Measurements from ENCODE around the gene IMPA2. TPM values are rescaled to one million over a fixed set of nuclear protein-coding genes. Genes with fewer than 3 reads are reported as not detected.

IMPA2 gene
- total and polyA plus RNA-seq, 2 of the 13 experiments (the other 11 are each of a cell fraction or from before 2014, with no cell fraction given) = 37.8 to 71.8 TPM

DNA sequence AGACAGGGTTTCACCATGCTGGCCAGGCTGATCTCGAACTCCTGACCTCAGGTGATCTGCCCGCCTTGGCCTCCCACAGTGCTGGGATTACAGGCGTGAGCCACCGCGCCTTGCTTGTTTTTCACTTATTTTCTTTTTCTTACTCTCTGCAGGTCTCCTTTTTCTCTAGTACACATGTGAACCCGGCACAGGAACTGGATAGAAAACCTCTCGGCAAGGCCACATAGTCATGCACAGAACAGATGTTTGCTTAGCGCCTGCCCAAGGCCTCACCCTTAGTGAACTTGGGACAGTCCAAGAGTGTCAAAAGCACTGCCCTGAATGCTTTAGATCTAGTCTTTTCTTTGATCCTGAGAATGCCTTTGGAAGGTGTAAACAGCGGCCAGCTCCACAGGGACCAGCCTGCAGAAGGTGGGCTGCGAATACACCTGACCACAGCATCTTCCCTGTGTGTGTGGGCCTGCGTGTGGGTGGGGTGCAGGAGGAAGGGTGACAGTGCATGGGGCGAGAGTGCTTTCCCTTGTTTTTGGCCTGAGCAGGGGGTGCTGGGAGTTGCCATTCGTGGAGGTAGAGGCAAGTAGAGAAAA lies 27.0 kb downstream of the IMPA2 start (continued):
- no peak for TF ChIP-seq ATF7 (IDR thresholded peaks at IDR 0.05)
- peak; percentile 26; the same call in 1 of the 2 replicates for TF ChIP-seq ATF7 (CRISPR knock-in tag; IDR thresholded peaks at IDR 0.05)
- no peak for TF ChIP-seq ZNF773 (CRISPR knock-in tag; IDR thresholded peaks at IDR 0.05; ENCODE audit: borderline replicate concordance)
- no peak for TF ChIP-seq ZIK1 (CRISPR knock-in tag; IDR thresholded peaks at IDR 0.05; ENCODE audit: borderline replicate concordance, low read depth)
- TF ChIP-seq, protein P1, sequence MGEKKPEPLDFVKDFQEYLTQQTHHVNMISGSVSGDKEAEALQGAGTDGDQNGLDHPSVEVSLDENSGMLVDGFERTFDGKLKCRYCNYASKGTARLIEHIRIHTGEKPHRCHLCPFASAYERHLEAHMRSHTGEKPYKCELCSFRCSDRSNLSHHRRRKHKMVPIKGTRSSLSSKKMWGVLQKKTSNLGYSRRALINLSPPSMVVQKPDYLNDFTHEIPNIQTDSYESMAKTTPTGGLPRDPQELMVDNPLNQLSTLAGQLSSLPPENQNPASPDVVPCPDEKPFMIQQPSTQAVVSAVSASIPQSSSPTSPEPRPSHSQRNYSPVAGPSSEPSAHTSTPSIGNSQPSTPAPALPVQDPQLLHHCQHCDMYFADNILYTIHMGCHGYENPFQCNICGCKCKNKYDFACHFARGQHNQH (CRISPR knock-in tag; IDR thresholded peaks at IDR 0.05) = peak; percentile 95
- TF ChIP-seq PHF21A (CRISPR knock-in tag; IDR thresholded peaks at IDR 0.05) = peak; percentile 98
- TF ChIP-seq, protein P2, sequence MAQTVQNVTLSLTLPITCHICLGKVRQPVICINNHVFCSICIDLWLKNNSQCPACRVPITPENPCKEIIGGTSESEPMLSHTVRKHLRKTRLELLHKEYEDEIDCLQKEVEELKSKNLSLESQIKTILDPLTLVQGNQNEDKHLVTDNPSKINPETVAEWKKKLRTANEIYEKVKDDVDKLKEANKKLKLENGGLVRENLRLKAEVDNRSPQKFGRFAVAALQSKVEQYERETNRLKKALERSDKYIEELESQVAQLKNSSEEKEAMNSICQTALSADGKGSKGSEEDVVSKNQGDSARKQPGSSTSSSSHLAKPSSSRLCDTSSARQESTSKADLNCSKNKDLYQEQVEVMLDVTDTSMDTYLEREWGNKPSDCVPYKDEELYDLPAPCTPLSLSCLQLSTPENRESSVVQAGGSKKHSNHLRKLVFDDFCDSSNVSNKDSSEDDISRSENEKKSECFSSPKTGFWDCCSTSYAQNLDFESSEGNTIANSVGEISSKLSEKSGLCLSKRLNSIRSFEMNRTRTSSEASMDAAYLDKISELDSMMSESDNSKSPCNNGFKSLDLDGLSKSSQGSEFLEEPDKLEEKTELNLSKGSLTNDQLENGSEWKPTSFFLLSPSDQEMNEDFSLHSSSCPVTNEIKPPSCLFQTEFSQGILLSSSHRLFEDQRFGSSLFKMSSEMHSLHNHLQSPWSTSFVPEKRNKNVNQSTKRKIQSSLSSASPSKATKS (CRISPR knock-in tag; IDR thresholded peaks at IDR 0.05) = no peak
- TF ChIP-seq ONECUT2 (CRISPR knock-in tag; IDR thresholded peaks at IDR 0.05) = 0 out of 2 replicates have a peak, but pooled peaks have one; percentile 7
- TF ChIP-seq ZNF337 (CRISPR knock-in tag; IDR thresholded peaks at IDR 0.05; ENCODE audit: borderline replicate concordance, low read depth) = no peak
- no peak for TF ChIP-seq ZBTB8A (CRISPR knock-in tag; IDR thresholded peaks at IDR 0.05; ENCODE audit: borderline replicate concordance, low read depth)
- no peak for TF ChIP-seq NCOA5 (CRISPR knock-in tag; IDR thresholded peaks at IDR 0.05)
- no peak for TF ChIP-seq U2AF1 (optimal IDR thresholded peaks at IDR 0.05; ENCODE audit: low read depth, low read length)
- TF ChIP-seq ZNF878 (CRISPR knock-in tag; IDR thresholded peaks at IDR 0.05) = no peak
- TF ChIP-seq NFIC (IDR thresholded peaks at IDR 0.05; ENCODE audit: low read length) = peak; percentile 80
- TF ChIP-seq ZFP41 (CRISPR knock-in tag; IDR thresholded peaks at IDR 0.05; ENCODE audit: borderline replicate concordance) = no peak
- peak; percentile 65; the same call in 1 of the 2 replicates for TF ChIP-seq CEBPG (CRISPR knock-in tag; IDR thresholded peaks at IDR 0.05)
- no peak for TF ChIP-seq ZNF260 (CRISPR knock-in tag; IDR thresholded peaks at IDR 0.05; ENCODE audit: borderline replicate concordance, low read depth)
- 0 out of 2 replicates have a peak, but pooled peaks have one; percentile 68 for TF ChIP-seq ZBTB20 (CRISPR knock-in tag; IDR thresholded peaks at IDR 0.05; ENCODE audit: borderline replicate concordance, low read depth)
- no peak for TF ChIP-seq ZNF589 (CRISPR knock-in tag; conservative IDR thresholded peaks at IDR 0.05)
- no peak for TF ChIP-seq ATAD3A (CRISPR knock-in tag; IDR thresholded peaks at IDR 0.05)
- TF ChIP-seq ZNF367 (CRISPR knock-in tag; IDR thresholded peaks at IDR 0.05; ENCODE audit: borderline replicate concordance) = no peak
- TF ChIP-seq ZNF761 (CRISPR knock-in tag; conservative IDR thresholded peaks at IDR 0.05) = peak; percentile 66
- 0 out of 2 replicates have a peak, but pooled peaks have one; percentile 51 for TF ChIP-seq ATF5 (CRISPR knock-in tag; IDR thresholded peaks at IDR 0.05; ENCODE audit: low read depth)
- TF ChIP-seq GFI1 (CRISPR knock-in tag; IDR thresholded peaks at IDR 0.05; ENCODE audit: borderline replicate concordance) = peak; percentile 90
- peak; percentile 77; the same call in 1 of the 2 replicates for TF ChIP-seq FOXP1 (IDR thresholded peaks at IDR 0.05)
- peak; percentile 97 for TF ChIP-seq FOXP1 (CRISPR knock-in tag; IDR thresholded peaks at IDR 0.05)

Measured in HepG2 (cell line).